PC-9 (cell line): ENCODE results near the gene DAB2.

Experiments
- EZH2 ChIP-seq: fragments of 200-600 bp; sonication (generic); IDR thresholded peaks from 2 replicates; pipeline ENCODE4 v1.8.0; 2017; ENCODE audit warnings: antibody characterized with exemption, low read depth
- TF ChIP-seq, protein P1 (sequence below): fragments of 200-600 bp; sonication (generic); conservative IDR thresholded peaks from 2 replicates; pipeline ENCODE4 v1.6.1; 2017; ENCODE audit warnings: mixed run types, antibody characterized with exemption, mild to moderate bottlenecking, moderate library complexity

DNA sequence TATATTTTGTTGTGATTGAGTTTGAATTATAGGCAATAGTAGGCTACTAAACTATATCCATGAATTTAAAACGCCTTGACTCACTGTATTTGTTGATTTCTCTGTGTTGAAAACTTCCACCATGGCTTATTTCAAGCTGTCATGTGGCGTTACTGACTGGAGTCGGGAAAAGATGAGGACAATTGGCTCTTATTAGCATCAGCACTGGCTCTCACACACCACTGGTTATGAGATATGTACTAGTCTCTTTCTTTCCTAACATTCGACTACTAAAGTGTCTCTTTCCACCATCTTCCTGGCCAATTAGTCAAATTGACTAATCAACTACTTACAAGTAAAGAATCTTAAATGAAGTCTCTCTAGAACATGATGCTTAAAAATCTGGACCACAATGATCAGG is 9.1 kb upstream of the DAB2 start:
- TF ChIP-seq, protein P1, sequence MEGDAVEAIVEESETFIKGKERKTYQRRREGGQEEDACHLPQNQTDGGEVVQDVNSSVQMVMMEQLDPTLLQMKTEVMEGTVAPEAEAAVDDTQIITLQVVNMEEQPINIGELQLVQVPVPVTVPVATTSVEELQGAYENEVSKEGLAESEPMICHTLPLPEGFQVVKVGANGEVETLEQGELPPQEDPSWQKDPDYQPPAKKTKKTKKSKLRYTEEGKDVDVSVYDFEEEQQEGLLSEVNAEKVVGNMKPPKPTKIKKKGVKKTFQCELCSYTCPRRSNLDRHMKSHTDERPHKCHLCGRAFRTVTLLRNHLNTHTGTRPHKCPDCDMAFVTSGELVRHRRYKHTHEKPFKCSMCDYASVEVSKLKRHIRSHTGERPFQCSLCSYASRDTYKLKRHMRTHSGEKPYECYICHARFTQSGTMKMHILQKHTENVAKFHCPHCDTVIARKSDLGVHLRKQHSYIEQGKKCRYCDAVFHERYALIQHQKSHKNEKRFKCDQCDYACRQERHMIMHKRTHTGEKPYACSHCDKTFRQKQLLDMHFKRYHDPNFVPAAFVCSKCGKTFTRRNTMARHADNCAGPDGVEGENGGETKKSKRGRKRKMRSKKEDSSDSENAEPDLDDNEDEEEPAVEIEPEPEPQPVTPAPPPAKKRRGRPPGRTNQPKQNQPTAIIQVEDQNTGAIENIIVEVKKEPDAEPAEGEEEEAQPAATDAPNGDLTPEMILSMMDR, result no peak
- no peak for TF ChIP-seq EZH2
